ENCODE results near the gene THSD4.
A peak's percentile ranks its signal among the peaks of the same experiment; 100 is the strongest.
"Not testable (repeated sequence)": the region's sequence is repeated elsewhere in the genome, so short reads cannot be mapped to it uniquely, and the experiment has no call there.

The THSD4 gene

GRCh38 chr15:71397377-71397776 lies 282.1 kb downstream of the THSD4 start:
- FAIRE-seq, result no peak

GRCh38 chr15:71400294-71400693 lies 285.0 kb downstream of the THSD4 start:
- no peak for FAIRE-seq

GRCh38 chr15:71401728-71402127 lies 286.5 kb downstream of the THSD4 start:
- FAIRE-seq, result not testable (repeated sequence)

DNA sequence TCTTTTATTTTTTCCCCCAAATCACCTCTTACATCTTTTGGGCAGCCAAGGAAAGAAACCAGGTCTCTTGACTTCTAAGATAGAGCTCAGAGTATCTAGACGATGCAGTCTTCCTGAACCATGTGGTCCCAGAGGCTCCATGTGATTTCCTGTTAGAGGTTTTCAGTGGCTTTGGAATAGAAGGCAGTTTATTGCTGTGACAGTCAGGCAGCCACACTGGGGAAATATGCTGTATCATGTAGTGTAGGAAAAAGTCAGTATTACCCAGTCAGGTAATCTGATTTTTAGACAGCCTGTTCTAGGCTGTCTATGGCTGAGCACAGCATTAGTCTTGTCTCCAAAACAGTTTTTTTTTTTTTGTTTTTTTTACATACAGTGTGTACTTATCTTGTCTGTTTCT lies 294.3 kb downstream of the THSD4 start:
- no peak for FAIRE-seq

- FAIRE-seq, result no peak
Observed at GRCh38 chr15:71410347-71410746, 295.1 kb downstream of the THSD4 start.

DNA sequence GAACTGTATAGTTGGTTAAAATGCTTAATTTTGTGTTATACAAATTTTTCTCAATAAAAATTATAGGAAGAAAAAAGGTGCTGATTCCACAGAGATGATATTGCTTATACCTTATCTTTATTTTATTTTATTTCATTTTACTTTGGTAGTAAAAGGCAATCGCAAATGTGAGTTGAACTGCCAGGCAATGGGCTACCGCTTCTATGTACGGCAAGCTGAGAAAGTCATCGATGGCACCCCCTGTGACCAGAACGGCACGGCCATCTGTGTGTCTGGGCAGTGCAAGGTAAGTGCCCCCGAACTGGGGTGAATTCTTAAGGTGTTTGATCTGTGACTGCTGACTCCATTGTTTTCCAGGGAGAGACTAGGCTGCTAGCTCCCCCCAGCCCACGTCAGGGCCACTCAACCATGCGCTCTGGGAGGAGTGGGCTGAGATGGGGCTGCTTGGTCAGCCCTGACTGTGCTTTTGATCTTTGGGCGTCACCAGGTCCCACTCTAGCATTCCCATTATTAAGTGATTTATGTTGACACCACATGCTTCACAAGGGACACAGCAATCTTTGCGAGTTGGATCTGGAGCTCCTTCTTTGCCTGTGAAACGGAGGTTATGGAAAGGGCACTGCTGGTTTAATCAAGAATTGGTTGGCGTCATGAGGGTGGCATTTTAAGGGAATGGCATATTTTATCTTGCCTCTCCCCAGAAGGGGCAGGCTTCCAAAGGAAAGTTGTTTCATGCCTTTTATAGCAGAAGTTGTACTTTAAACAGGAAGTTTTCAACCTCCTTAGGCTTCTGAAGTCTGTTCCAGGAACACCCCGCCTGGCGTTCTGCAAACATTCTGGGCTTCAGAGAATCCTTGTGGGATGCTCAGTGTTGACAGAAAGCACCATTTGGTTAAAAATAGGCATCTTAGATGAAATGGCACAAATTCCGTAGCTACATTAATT lies 296.5 kb downstream of the THSD4 start:
- FAIRE-seq, result no peak

DNA sequence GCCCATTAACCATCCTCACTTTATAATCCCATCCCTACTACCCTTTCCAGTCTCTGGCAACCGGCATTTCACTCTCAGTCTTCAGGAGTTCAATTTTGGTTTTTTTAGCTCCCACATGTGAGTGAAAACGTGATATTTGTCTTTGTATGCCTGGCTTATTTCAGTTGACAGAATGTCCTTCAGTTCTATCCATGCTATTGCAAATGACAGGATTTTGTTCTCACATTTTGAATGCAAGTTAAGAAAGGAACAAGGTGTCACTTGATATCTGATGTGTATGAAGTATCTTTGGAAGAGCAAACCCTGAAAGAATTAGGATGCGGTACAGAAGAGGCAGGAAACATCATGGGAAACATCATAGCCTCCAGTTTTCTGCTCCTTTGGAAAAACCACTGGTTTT lies 298.1 kb downstream of the THSD4 start:
- no peak for FAIRE-seq

DNA sequence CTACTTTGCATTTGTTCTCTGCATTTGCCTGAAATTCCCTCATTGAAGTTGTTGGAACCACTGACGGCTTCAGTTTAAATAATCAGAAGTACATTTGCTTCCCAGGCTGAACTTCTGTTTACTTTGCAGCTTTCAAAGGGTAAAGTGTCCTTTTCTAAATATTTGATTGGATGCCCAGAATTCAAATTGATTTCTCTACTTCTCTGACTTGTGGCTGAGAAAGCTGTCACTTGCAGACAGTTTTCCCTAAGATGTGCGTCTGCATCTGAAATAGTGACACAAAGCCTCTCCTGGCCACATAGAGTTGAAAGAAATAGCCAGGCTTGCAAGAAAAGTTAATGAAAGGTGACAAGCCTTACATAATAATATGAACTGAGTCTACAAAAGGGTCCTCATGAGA lies 299.6 kb downstream of the THSD4 start:
- no peak for FAIRE-seq

- FAIRE-seq, result no peak
Observed at GRCh38 chr15:71422530-71423259, 307.4 kb downstream of the THSD4 start.

DNA sequence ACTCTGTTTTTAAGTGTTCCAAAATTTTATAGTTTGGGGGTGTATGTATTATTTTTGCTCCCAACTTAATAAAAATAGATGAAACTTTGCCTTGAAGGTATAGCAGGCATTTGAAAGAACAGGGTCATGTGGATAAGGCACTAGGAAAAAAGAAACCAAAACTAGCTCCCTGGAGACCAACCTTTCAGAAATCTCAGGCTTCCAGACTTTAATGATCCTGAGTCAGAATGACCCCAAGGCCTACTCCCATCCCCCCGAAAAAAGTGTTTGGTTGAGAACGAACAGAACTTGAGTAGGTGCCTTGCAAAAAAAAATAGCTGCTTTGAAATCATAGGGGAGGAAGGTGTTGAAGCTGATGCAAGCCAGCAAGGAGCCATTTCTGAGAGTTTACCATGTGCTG lies 309.5 kb downstream of the THSD4 start:
- FAIRE-seq, result no peak

- FAIRE-seq, result no peak
Observed at GRCh38 chr15:71425388-71425787, 310.1 kb downstream of the THSD4 start.

DNA sequence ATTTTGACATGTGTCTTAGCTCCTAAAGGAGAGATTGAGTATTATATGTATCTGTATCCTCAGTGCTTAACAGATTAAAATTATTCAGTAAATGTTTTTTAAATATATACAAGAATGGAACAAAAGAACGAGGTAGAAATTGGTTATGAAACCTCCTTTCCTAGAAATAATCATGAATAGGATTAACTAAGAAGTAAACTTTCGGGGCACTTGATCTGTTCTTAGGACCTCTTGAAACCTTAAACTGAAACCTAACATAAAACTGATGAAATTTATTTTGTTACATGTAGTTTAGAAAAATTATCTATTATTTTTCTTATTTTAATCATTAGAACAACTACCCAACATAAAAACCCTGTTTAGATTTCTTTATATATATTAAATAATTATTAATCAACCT lies 311.5 kb downstream of the THSD4 start:
- no peak for FAIRE-seq

DNA sequence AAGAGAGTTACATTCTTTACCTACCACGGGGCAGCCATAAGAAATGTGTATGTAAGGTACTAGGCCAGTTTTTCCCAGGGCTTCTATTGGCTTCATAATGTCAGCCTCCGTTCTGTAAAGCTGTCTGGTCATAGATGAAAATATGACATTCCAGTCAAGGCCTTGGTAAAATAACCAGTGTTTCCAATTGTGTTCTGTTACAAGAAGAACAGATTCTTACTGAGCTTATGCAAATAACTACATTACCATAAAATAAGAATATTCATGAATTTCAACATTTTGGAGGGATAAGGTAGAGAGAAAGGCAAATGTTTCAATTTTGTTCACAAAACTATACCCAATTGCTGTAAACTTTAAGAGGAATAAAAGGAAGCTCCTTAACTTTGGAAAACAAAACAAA lies 315.5 kb downstream of the THSD4 start:
- FAIRE-seq, result no peak

- FAIRE-seq, result no peak
Observed at GRCh38 chr15:71431343-71432336, 316.4 kb downstream of the THSD4 start.

DNA sequence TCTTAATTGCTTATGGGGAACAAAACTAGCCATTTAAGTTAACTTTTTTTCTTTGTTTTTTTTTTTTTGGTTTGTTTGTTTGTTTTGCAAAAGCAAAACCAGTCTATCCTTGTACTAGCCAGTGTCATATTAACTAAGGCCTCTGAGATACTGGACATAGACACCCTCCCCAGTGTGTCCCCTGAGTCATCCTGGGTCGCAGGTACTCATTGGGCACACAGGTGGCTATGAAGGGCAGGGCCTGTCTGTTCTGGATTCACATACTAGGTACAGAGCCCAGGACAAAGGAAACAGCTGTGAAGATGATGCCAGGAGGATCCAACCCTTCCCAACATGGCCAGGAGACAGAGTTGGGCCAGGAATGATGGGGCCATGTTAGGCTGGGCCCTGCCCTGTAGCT lies 318.1 kb downstream of the THSD4 start:
- no peak for FAIRE-seq

- no peak for FAIRE-seq
Observed at GRCh38 chr15:71434774-71435173, 319.5 kb downstream of the THSD4 start.

DNA sequence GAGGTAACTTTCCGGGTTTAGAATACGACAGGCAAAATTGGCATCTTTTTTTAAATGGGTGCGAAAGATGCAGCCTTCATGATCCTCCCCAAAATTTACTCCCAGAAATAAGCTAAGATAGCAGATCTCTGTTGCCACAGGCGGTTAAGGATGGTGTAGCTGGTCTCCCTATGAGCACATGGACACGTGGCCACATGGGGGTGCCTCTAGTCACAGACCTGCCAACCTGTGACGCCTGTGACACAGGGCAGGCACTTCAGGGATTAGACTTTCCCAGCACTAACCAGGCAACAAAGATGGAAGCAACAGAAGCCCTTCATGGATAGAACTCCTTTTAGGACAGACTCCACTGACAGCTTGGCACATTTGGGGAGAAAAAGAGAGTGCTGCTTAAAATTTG lies 320.3 kb downstream of the THSD4 start:
- no peak for FAIRE-seq

DNA sequence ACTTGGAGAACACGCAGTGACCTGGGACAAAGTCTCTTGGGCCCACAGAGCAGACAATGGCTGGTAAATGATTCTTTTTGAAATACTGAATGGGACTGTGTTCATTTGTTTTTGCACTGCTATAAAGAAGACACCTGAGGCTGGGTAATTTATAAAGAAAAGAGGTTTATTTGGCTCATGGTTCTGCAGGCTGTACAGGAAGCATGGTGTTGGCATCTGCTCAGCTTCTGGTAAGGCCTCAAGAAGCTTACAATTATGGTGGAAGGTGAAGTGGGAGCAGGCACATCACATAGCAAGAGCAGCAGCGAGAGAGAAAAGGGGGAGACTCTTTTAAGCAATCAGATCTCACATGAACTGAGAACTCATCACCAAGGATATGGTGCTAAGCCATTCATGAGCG lies 321.6 kb downstream of the THSD4 start:
- FAIRE-seq, result no peak

GRCh38 chr15:71437404-71437803 lies 322.1 kb downstream of the THSD4 start:
- no peak for FAIRE-seq

DNA sequence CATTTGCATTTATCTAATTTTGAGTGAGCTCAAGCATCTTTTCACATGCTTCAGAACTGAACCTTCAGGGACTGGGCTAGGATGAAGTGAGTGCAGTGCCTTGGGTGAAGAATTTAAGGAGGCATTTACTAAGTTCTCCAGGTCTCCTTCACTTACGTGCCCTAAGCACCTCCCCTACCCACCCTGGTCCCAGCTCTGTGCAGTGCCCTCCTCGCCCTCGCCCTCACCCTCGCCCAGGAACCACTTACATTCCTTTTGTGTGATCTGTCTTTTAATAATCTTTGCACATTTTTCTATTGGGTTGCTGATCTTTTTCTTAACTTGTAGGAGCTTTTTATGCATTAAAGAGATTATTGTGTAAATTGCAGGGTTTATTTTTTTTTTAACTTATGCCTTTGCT lies 322.6 kb downstream of the THSD4 start:
- FAIRE-seq, result no peak

GRCh38 chr15:71439478-71439877 lies 324.2 kb downstream of the THSD4 start:
- FAIRE-seq, result not testable (repeated sequence)

DNA sequence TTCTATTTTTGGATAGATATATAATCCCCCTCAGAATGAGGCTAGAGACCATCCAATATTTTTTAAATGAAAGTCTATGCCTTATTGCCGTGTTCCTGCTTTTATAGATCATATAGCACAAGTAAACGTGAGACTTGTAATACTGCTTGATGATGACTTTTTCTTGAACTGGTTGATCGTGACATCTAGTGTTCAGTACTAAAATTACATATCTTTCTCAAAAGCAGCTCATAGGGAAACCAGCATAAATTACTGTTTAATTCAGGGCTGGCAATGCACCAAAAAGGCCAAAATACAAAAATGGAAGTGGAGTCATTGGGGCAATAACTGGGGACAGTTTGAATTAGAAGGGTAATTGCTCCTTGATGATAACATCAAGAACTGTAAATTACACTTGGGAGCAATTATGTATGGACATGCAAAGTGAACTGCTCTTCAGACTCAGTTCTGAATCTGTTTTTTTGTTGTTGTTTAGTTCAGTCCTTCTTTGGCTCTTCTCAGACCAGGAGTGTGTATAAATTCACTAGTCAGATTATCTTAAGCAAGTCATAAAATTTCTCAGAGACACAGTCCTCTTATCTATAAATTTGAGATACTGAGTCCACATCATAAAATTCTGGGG lies 325.3 kb downstream of the THSD4 start:
- peak; percentile 89 for FAIRE-seq
